ENCODE data around the gene NFAM1.

GRCh38 chr22:42430528-42431125 is 1.6 kb downstream of the NFAM1 start:
- TF ChIP-seq CTCF (IDR thresholded peaks at IDR 0.05) (no peak), ZFX (IDR thresholded peaks at IDR 0.05; ENCODE audit: borderline replicate concordance) (no peak)

Measured in 22Rv1 (cell line).